HG03565 (cell line): Measurements from ENCODE around the gene MYPN.
"Not testable (repeated sequence)": the region's sequence is repeated elsewhere in the genome, so short reads cannot be mapped to it uniquely, and the experiment has no call there.

Experiments
- ATAC-seq: cut with Tn5 transposase; IDR thresholded peaks from one replicate; pipeline ENCODE4 v1.9.1; 2021; ENCODE audit warnings: mild to moderate bottlenecking, moderate library complexity; ENCODE audit not compliant: unreplicated experiment

The MYPN gene

GRCh38 chr10:68109331-68109730 lies at the start of gene MYPN:
MYPN (plus strand) TSS chr10:68109488; CDS start chr10:68121439, 11,951 bp downstream.
- ATAC-seq: no peak

GRCh38 chr10:68067029-68067428 lies 42.3 kb upstream of the MYPN start:
- no peak for ATAC-seq

- ATAC-seq: no peak
Observed at GRCh38 chr10:68067508-68067907, 41.8 kb upstream of the MYPN start.

GRCh38 chr10:68073631-68074030 lies 35.7 kb upstream of the MYPN start:
- ATAC-seq: no peak

- no peak for ATAC-seq
Observed at GRCh38 chr10:68074031-68074774, 35.1 kb upstream of the MYPN start.

GRCh38 chr10:68074775-68075549 lies 34.3 kb upstream of the MYPN start, which contains the start of gene HERC4:
HERC4 (minus strand) TSS chr10:68075283; CDS start chr10:68073108, 2,175 bp downstream.
- peak; percentile 82 for ATAC-seq

GRCh38 chr10:68075550-68076004 lies 33.7 kb upstream of the MYPN start:
- no peak for ATAC-seq

GRCh38 chr10:68076081-68076480 lies 33.2 kb upstream of the MYPN start:
- not testable (repeated sequence) for ATAC-seq

- no peak for ATAC-seq
Observed at GRCh38 chr10:68077026-68077425, 32.3 kb upstream of the MYPN start.

- ATAC-seq: no peak
Observed at GRCh38 chr10:68079434-68079833, 29.9 kb upstream of the MYPN start.

- ATAC-seq: no peak
Observed at GRCh38 chr10:68080853-68081431, 28.3 kb upstream of the MYPN start.

- no peak for ATAC-seq
Observed at GRCh38 chr10:68081916-68082315, 27.4 kb upstream of the MYPN start.

GRCh38 chr10:68082872-68083271 lies 26.4 kb upstream of the MYPN start:
- ATAC-seq: no peak

- ATAC-seq: no peak
Observed at GRCh38 chr10:68083953-68084352, 25.3 kb upstream of the MYPN start.

GRCh38 chr10:68084469-68084868 lies 24.8 kb upstream of the MYPN start:
- ATAC-seq: no peak

GRCh38 chr10:68086011-68086410 lies 23.3 kb upstream of the MYPN start:
- ATAC-seq: no peak

GRCh38 chr10:68086910-68087684 lies 22.2 kb upstream of the MYPN start:
- no peak for ATAC-seq

GRCh38 chr10:68087685-68088401 lies 21.4 kb upstream of the MYPN start:
- no peak for ATAC-seq

GRCh38 chr10:68088740-68089139 lies 20.5 kb upstream of the MYPN start:
- ATAC-seq: peak; percentile 74

- ATAC-seq: no peak
Observed at GRCh38 chr10:68090586-68090985, 18.7 kb upstream of the MYPN start.
